ENCODE data around the gene CALN1.

The CALN1 gene

GRCh38 chr7:71784180-71784579 lies 628.0 kb downstream of the CALN1 start:
- no peaks in the 10 kb centered on the region for H3K36me3 ChIP-seq (ENCODE audit: insufficient read depth, low read length)

GRCh38 chr7:71783779-71784178 lies 628.4 kb downstream of the CALN1 start:
- Histone ChIP-seq H3K9ac (ENCODE audit: low read length) (no peak overlapping the region), H3K36me3 (ENCODE audit: insufficient read depth, low read length) (no peaks in the 10 kb centered on the region), H3K79me2 (ENCODE audit: insufficient read depth, low read length) (no peaks in the 10 kb centered on the region), H3K4me2 (ENCODE audit: low read length) (no peak overlapping the region), H4K20me1 (ENCODE audit: insufficient read depth, low read length) (no peaks in the 10 kb centered on the region), H3K9me2 (ENCODE audit: low read depth, low read length) (no peaks in the 10 kb centered on the region), H3K4me1 (ENCODE audit: insufficient read depth, low read length, severe bottlenecking) (no peaks in the 10 kb centered on the region), H3K4me3 (ENCODE audit: low read depth, low read length, poor library complexity, severe bottlenecking) (no peak overlapping the region), H2AFZ (ENCODE audit: low read length) (no peak overlapping the region), H3K9me3 (ENCODE audit: low read length) (peaks cover 7% of the 10 kb centered on the region; the same call in 1 of the 2 replicates), H3K27me3 (ENCODE audit: insufficient read depth, low read length) (no peaks in the 10 kb centered on the region), H3K27ac (ENCODE audit: low read depth, low read length, poor library complexity, severe bottlenecking) (no peak overlapping the region), H3F3A (ENCODE audit: insufficient read depth, low read length) (no peaks in the 10 kb centered on the region)
- no peak for TF ChIP-seq CTCF (IDR thresholded peaks at IDR 0.05; ENCODE audit: low read length)
- no peak for TF ChIP-seq EZH2 (IDR thresholded peaks at IDR 0.05; ENCODE audit: borderline replicate concordance, low read length)

More at GRCh38 chr7:71784180-71784579, 628.0 kb downstream of the CALN1 start:
- Histone ChIP-seq H2AFZ (ENCODE audit: low read length) (no peak overlapping the region), H4K20me1 (ENCODE audit: insufficient read depth, low read length) (no peaks in the 10 kb centered on the region), H3K79me2 (ENCODE audit: insufficient read depth, low read length) (no peaks in the 10 kb centered on the region), H3K9me3 (ENCODE audit: low read length) (peaks cover 7% of the 10 kb centered on the region; the same call in 1 of the 2 replicates), H3K4me1 (ENCODE audit: insufficient read depth, low read length, severe bottlenecking) (no peaks in the 10 kb centered on the region), H3K4me2 (ENCODE audit: low read length) (no peak overlapping the region), H3K9ac (ENCODE audit: low read length) (no peak overlapping the region), H3K27ac (ENCODE audit: low read depth, low read length, poor library complexity, severe bottlenecking) (no peak overlapping the region), H3K9me2 (ENCODE audit: low read depth, low read length) (no peaks in the 10 kb centered on the region), H3K27me3 (ENCODE audit: insufficient read depth, low read length) (no peaks in the 10 kb centered on the region), H3F3A (ENCODE audit: insufficient read depth, low read length) (no peaks in the 10 kb centered on the region), H3K4me3 (ENCODE audit: low read depth, low read length, poor library complexity, severe bottlenecking) (no peak overlapping the region)
- TF ChIP-seq CTCF (IDR thresholded peaks at IDR 0.05; ENCODE audit: low read length) (no peak), EZH2 (IDR thresholded peaks at IDR 0.05; ENCODE audit: borderline replicate concordance, low read length) (no peak)

DNA sequence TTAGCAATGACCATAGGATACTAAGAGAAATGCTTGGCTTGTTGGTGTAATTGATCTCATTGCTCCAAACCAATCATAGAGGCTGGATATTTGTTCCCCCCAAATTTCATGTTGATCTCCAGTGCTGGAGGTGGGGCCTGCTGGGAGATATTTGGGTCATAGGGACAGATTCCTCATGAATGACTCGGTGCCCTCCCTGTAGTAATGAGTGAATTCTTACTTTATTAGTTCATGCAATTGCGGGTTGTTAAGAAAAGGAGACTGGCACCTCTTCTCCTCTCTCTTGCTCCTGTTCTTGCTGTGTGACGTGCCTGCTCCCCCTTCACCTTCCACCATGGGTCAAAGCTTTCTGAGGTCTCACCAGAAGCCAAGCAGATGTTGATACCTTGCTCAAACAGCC lies 630.1 kb downstream of the CALN1 start:
- no peak overlapping the region for H3K9ac ChIP-seq (ENCODE audit: low read length)
- H3K4me2 ChIP-seq (ENCODE audit: low read length): no peak overlapping the region
- H2AFZ ChIP-seq (ENCODE audit: low read length): no peak overlapping the region
- H3K27me3 ChIP-seq (ENCODE audit: insufficient read depth, low read length): no peaks in the 10 kb centered on the region
- H3K4me1 ChIP-seq (ENCODE audit: insufficient read depth, low read length, severe bottlenecking): no peaks in the 10 kb centered on the region
- H3K9me3 ChIP-seq (ENCODE audit: low read length): no peaks in the 10 kb centered on the region
- no peak overlapping the region for H3K4me3 ChIP-seq (ENCODE audit: low read depth, low read length, poor library complexity, severe bottlenecking)
- no peaks in the 10 kb centered on the region for H3K9me2 ChIP-seq (ENCODE audit: low read depth, low read length)
- no peak for TF ChIP-seq CTCF (IDR thresholded peaks at IDR 0.05; ENCODE audit: low read length)
- TF ChIP-seq EZH2 (IDR thresholded peaks at IDR 0.05; ENCODE audit: borderline replicate concordance, low read length): no peak
- no peaks in the 10 kb centered on the region for H3K79me2 ChIP-seq (ENCODE audit: insufficient read depth, low read length)
- H3K27ac ChIP-seq (ENCODE audit: low read depth, low read length, poor library complexity, severe bottlenecking): no peak overlapping the region
- H4K20me1 ChIP-seq (ENCODE audit: insufficient read depth, low read length): no peaks in the 10 kb centered on the region
- H3K36me3 ChIP-seq (ENCODE audit: insufficient read depth, low read length): no peaks in the 10 kb centered on the region
- H3F3A ChIP-seq (ENCODE audit: insufficient read depth, low read length): no peaks in the 10 kb centered on the region
